Left renal cortex interstitium (tissue), 4 donors: ENCODE results near the gene WFIKKN1. TPM values are rescaled to one million over a fixed set of nuclear protein-coding genes. Genes with fewer than 3 reads are reported as not detected.
A peak's percentile ranks its signal among the peaks of the same experiment; 100 is the strongest.

Source experiments
- DNase-seq, 4 donors: peaks; one replicate each; pipeline ENCODE4 v3.0.0-alpha.2; 2013; ENCODE audit warnings: low read depth in 4 of 4, low spot score in 2 of 4, missing footprints in 1 of 4
- polyA plus RNA-seq, 4 donors: library from polyadenylated mRNA; unstranded; fragments of 120-200 nt; gene quantifications; one replicate each; pipeline ENCODE4 v1.2.1, GENCODE V29; 2013; ENCODE audit not compliant: insufficient read length in 4 of 4

WFIKKN1 gene
- 1 to 10 TPM in 3 of 4 donors, under 1 TPM in 1; 0.83 to 3.7 (median 2.3) TPM for polyA plus RNA-seq

DNA sequence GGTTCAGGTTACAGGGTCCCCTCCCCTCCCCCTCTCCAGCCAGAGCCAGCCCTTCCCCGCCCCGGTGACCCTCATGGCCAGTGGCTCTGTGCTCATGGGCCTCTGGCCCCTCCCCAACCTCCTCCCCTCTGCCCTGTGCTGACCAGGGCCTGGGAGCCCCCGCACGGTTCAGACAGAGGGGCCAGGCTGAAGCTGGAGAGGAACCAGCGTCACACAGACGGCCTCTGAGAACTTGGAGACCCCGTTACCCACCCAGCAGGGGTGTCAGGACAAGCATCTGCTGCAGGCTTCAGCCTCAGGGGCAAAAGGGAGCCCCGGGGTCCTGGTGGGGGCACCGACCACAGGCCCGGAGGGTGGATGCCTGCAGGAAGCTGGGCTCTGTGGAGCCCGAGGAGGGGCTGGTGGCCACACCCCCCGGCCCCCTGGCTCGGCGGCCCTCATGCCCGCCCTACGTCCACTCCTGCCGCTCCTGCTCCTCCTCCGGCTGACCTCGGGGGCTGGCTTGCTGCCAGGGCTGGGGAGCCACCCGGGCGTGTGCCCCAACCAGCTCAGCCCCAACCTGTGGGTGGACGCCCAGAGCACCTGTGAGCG, at the start of gene WFIKKN1:
WFIKKN1 (plus strand) TSS at position 171 of the 591 bp plus-strand sequence; CDS start at position 440, 269 bp downstream.
- DNase-seq = no peak

GRCh38 chr16:582218-582613, 48.6 kb upstream of the WFIKKN1 start:
- no peak for DNase-seq

DNA sequence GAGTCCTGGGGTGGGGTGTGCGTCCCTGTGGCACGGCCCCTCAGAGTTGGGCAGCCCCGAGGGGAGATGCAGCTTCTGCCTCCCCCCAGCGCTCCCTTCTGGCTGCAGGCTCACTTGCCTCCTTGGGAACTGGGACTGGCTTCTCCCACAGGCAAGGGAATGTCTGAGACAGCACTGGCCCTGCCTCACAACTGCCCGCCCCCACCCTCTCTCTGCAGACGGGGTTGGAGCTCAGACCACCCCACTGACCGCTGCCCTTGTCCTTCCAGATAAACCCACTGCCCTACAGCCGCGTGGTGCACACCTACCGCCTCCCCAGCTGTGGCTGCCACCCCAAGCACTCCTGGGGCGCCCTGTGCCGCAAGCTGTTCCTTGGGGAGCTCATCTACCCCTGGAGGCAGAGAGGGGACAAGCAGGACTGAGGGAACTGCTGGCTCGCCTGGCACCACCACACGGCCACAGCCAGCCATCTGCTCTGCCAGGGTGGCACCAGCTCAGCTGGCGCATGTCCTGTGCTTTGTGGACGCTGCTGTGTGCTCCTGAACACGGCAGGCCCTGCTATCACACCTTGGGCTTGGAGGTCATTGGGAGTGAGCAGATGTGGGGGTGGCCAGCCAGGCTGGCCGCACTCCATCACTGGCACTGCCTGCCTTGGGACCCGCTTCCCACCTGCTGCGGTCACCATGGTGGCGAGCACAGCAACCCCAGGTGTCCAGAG, 48.0 kb upstream of the WFIKKN1 start:
- DNase-seq = no peak

- DNase-seq = no peak
Observed at GRCh38 chr16:583470-583814, 47.3 kb upstream of the WFIKKN1 start.

- DNase-seq = no peak
Observed at GRCh38 chr16:583815-584591, 46.8 kb upstream of the WFIKKN1 start.

GRCh38 chr16:585351-585750, 45.4 kb upstream of the WFIKKN1 start:
- DNase-seq = no peak

GRCh38 chr16:586047-586644, 44.6 kb upstream of the WFIKKN1 start:
- no peak for DNase-seq

DNA sequence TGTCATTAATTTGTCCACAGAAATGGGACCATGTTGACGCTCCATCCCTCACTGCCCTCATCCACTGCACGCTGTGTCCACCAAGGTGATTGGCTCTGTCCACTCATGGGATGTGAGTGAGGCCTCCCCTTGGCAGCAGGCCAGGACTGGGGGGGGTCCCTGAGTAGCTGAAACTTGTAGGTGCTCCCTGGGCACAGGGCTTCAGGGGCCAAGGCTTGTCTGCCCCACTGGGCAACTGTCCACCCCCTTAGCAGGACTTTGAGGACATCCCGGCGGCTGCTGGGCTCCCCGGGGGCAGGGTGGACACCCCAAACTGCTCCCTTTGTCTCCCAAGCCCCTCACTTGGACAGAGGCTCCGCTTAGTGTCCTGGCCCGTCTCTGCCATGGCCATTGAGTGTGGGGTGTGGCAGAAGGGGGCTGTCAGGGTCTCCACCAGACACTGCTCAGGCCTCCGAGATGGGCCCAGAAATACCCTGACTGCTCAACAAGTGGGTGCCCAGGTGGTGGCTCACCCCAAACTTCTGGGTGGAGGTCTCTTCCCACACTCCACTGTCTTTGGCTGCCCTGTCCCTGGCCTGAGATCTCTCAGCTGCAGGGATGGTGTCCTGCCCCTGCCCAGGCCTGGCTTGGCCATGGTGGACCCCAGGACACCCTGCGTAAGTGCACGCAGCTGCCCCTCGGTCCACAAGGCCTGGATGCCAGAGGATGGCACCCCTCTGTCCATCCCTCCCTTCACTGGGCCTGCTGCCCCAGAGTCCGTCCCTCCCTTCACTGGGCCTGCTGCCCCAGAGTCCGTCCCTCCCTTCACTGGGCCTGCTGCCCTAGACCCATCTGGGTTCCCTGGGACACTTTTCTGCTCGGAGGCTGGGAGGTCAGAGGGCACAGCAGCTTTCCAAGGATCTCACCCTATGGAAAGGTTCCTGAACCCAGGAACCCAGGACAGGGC, 43.9 kb upstream of the WFIKKN1 start:
- no peak for DNase-seq

DNA sequence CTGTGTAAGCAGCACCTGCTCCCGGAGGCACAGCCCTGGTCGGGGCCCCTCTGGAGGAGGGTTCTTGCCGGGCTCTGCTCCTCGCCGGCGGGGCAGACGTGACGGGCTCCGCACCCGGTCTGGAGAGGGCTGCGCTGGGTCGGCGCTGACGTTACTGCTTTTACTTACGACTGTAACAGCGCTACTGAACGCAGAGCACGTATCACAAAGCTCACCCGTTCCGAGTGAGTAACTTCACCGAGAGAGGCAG, 42.2 kb upstream of the WFIKKN1 start:
- DNase-seq = no peak

DNA sequence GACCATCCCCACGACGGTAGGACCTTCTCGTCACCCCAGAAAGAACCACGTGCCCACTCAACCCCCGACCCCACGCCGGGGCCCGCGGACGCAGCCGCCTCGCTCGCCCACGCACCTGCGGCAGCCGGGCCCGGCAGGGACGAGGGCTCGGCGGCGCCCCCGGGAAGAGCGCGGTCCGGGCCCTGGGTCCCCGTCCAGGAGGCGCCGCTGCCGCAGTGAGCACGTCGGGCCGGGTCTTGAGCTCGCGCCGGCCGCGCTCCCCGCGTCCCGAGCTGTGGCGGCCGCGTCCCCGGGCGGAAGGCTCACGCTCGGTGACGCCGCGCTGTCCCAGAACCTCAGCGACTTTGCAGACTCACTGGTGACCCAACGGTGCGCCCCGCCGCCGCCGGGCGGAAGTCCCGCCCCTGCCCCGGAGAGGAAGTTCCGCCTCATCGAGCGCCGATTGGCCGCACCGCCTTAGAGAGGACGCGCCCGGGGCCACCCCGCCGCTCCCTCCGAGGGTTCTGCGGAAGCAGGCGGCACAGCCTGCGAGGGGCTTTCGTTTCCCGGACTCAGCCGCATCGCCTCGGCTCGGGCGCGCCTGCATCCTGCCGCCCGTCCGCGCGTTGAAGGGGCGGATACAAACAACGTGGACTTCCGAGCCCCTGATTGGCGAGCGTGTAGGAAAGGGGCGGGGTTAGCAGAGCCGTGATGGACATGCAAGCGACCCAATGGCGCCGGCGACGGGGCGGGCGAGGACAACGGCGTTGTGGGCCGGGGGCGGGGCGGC, 41.7 kb upstream of the WFIKKN1 start:
- DNase-seq = peak; percentile 89 to 97 (median 94)

DNA sequence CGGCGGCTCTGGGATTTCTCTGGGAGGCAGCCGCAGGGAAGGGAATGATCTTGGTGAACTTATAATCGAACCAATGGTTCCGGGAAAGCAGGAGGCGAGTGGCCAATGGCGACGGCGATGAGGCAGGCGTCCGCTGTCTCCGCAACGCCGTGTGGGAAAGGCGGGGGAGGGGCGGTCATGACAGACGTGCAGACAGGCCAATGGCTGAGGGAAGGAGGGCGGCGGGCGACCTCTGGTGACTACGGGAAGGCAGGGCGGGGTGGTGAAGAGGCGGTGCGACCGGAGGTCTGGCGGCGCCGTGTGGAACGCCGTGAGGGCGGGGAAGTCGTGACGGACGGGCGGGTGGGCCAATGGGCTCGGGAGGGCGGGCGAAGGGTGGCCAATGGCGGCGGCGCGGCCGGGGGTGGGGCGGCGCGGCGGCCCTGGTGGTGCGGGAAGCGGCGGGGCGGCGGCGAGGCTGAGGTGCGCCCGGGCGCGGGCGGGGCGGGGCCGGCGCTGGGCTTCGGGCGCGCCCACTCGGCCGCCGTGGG, 41.1 kb upstream of the WFIKKN1 start, which contains the start of gene RAB40C:
RAB40C (plus strand) TSS at position 409 of the 530 bp plus-strand sequence. CDS start 226 bp downstream, outside the sequence.
- DNase-seq = peak; percentile 93 to 99 (median 95)

GRCh38 chr16:590188-590814, 40.5 kb upstream of the WFIKKN1 start:
- no peak for DNase-seq

GRCh38 chr16:590815-591200, 40.0 kb upstream of the WFIKKN1 start:
- no peak for DNase-seq

DNA sequence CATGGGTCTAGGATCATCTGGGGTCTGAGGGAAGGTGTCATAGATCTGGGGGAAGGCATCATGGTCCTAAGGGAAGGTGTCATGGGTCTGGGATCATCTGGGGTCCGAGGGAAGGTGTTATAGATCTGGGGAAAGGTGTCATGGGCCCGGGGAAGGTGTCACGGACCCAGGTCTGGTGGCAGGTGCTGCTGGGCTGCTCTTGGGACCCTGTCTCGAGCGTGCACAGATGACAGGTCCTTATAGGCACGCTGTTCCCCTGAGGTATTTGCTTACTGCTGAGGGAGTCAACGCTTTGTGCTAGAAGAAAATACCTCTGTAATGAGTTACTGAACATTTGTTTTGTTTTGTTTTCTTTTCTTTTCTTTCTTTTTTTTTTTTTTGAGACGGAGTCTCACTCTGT, 39.6 kb upstream of the WFIKKN1 start:
- no peak for DNase-seq

GRCh38 chr16:591892-592517, 38.8 kb upstream of the WFIKKN1 start:
- no peak for DNase-seq

DNA sequence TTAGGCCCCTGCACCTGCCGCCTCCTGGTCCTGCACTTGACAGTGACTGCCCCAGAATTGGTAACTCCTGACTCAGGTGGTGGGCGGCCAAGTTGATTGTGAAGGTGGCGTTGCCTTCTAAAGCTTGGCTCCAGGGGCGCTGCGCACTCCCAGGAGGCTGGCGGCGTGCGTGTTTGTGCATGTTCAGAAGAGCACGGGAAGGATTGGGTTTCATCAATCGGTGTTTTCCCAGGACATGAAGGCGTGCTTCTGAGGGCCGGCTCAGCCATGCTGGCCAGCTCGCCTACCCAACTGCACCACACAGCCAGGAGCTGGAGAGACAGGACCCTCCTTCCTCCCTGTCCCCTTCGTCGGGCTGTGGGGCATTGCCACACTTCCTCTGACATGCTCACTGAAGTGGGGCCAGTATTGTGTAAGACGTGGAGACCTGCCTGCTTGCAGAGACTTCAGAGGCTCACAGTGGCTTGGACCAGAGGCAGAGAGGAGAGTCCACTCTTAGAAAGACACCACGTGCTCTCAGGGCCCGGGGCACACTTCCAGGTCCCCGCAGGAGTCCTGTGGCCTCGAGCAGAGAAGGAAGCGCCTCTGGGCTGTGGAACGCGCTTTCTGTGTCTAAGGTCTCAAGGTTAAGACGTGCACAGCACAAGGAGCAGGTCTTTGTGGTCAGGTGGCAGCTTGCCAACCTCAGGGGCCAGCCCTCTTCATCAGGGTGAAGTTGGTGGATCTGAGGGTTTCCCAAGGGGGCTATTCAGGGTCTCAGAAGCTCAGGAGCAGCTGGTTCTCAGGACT, 38.1 kb upstream of the WFIKKN1 start:
- no peak for DNase-seq

DNA sequence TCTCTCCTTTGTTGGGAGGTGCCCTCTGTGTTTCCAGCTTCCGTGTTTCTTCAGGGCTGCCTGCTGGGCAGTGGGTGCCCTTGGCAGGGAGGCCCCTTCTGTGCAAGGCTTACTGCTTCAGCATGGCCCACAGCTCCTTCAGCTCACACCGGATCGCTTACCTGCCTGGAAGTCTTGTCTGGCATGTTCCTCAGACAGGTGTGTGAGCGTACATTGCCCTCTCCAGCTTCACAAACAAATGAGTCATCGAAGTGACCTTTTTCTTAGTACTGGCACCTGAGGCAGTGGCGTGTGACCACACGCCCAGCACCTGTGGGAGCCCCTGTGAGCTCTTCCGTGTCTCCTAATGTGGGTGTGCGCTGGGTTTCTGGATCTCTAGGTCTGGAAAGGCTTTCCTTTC, 37.4 kb upstream of the WFIKKN1 start:
- DNase-seq = no peak

DNA sequence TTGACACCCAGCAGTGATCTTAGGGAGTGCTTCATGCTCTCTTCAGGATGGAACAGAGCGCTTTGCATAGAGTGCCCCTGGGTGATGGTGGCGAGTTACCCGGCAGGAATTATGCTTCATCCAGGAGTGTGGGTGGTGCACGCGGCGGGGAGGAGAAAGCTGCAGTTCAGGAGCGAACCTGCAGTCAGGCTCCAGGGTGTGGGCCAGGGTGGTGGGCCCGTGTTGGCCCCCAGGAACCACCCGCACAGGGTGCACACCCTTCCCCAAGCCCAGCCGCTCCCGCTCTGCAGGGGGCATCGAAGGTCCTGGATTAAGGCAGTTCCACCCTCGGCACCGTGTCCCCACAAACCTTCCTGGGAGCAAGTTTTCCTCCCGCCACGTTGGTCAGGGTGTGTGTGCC, 37.0 kb upstream of the WFIKKN1 start:
- no peak for DNase-seq
